ENCODE data around the gene GRN.

The GRN gene

GRCh38 chr17:44307387-44308186 is 37.5 kb upstream of the GRN start:
- H3K27me3 ChIP-seq (ENCODE audit: control insufficient read depth, low read length) = peaks cover 9% of the 10 kb centered on the region
- no peaks in the 10 kb centered on the region; the same call in 1 of the 2 replicates for H4K20me1 ChIP-seq (ENCODE audit: control insufficient read depth, insufficient read depth, low read depth, low read length)
- H3K4me2 ChIP-seq (ENCODE audit: low read length) = peak overlapping the region; percentile 47
- no peak for TF ChIP-seq EZH2phosphoT487 (IDR thresholded peaks at IDR 0.05; ENCODE audit: borderline replicate concordance, low read length)
- no peak for TF ChIP-seq CTCF (IDR thresholded peaks at IDR 0.05; ENCODE audit: low read depth, low read length, poor library complexity, severe bottlenecking)
- no peak overlapping the region for H3K27ac ChIP-seq (ENCODE audit: low read depth, low read length)
- no peaks in the 10 kb centered on the region for H3K79me2 ChIP-seq (ENCODE audit: control insufficient read depth, low read length)
- no peaks in the 10 kb centered on the region for H3K36me3 ChIP-seq (ENCODE audit: control insufficient read depth, low read length)
- peak overlapping the region; percentile 66 for H3K4me3 ChIP-seq (ENCODE audit: low read length)
- peaks cover 41% of the 10 kb centered on the region for H3K4me1 ChIP-seq (ENCODE audit: control insufficient read depth, low read length)
- H3F3A ChIP-seq (ENCODE audit: control insufficient read depth, insufficient read depth) = no peaks in the 10 kb centered on the region
- H3K9me3 ChIP-seq (ENCODE audit: control insufficient read depth, insufficient read depth, low read length) = no peaks in the 10 kb centered on the region
- H3K9me2 ChIP-seq (replicated peaks; ENCODE audit: control insufficient read depth, low read length) = no peaks in the 10 kb centered on the region

GRCh38 chr17:44308320-44308818 is 36.7 kb upstream of the GRN start, which contains the start of gene RUNDC3A:
TSS of gene RUNDC3A (plus strand) at chr17:44308601. CDS start at chr17:44308833, 232 bp downstream.
- H3K27ac ChIP-seq (ENCODE audit: low read depth, low read length) = no peak within 1 kb of the TSS
- no peaks in the 10 kb centered on the region for H3K9me2 ChIP-seq (replicated peaks; ENCODE audit: control insufficient read depth, low read length)
- no peaks in the 10 kb centered on the region for H3K36me3 ChIP-seq (ENCODE audit: control insufficient read depth, low read length)
- peaks cover 33% of the 10 kb centered on the region for H3K4me1 ChIP-seq (ENCODE audit: control insufficient read depth, low read length)
- no peaks in the 10 kb centered on the region for H3K9me3 ChIP-seq (ENCODE audit: control insufficient read depth, insufficient read depth, low read length)
- H3K79me2 ChIP-seq (ENCODE audit: control insufficient read depth, low read length) = no peaks in the 10 kb centered on the region
- H3F3A ChIP-seq (ENCODE audit: control insufficient read depth, insufficient read depth) = no peaks in the 10 kb centered on the region
- TF ChIP-seq CTCF (IDR thresholded peaks at IDR 0.05; ENCODE audit: low read depth, low read length, poor library complexity, severe bottlenecking) (no peak), EZH2phosphoT487 (IDR thresholded peaks at IDR 0.05; ENCODE audit: borderline replicate concordance, low read length) (no peak)
- H3K4me2 ChIP-seq (ENCODE audit: low read length) = peak within 1 kb of the TSS; percentile 47
- peaks cover 9% of the 10 kb centered on the region for H3K27me3 ChIP-seq (ENCODE audit: control insufficient read depth, low read length)
- peak within 1 kb of the TSS; percentile 66 for H3K4me3 ChIP-seq (ENCODE audit: low read length)
- no peaks in the 10 kb centered on the region; the same call in 1 of the 2 replicates for H4K20me1 ChIP-seq (ENCODE audit: control insufficient read depth, insufficient read depth, low read depth, low read length)

GRCh38 chr17:44308865-44309264 is 36.2 kb upstream of the GRN start:
- Histone ChIP-seq H3K9me2 (replicated peaks; ENCODE audit: control insufficient read depth, low read length) (no peaks in the 10 kb centered on the region), H3K27me3 (ENCODE audit: control insufficient read depth, low read length) (peaks cover 10% of the 10 kb centered on the region), H3K4me2 (ENCODE audit: low read length) (peak overlapping the region; percentile 47), H3K9me3 (ENCODE audit: control insufficient read depth, insufficient read depth, low read length) (no peaks in the 10 kb centered on the region), H4K20me1 (ENCODE audit: control insufficient read depth, insufficient read depth, low read depth, low read length) (no peaks in the 10 kb centered on the region; the same call in 1 of the 2 replicates), H3K4me1 (ENCODE audit: control insufficient read depth, low read length) (peaks cover 28% of the 10 kb centered on the region), H3F3A (ENCODE audit: control insufficient read depth, insufficient read depth) (no peaks in the 10 kb centered on the region), H3K79me2 (ENCODE audit: control insufficient read depth, low read length) (no peaks in the 10 kb centered on the region), H3K36me3 (ENCODE audit: control insufficient read depth, low read length) (no peaks in the 10 kb centered on the region), H3K4me3 (ENCODE audit: low read length) (peak overlapping the region; percentile 24; the same call in 1 of the 2 replicates), H3K27ac (ENCODE audit: low read depth, low read length) (no peak overlapping the region)
- TF ChIP-seq EZH2phosphoT487 (IDR thresholded peaks at IDR 0.05; ENCODE audit: borderline replicate concordance, low read length) (no peak), CTCF (IDR thresholded peaks at IDR 0.05; ENCODE audit: low read depth, low read length, poor library complexity, severe bottlenecking) (no peak)
